Adipose tissue (tissue), 3 donors: ENCODE measurements around the gene SEMA4A. TPM values are rescaled to one million over a fixed set of nuclear protein-coding genes. Genes with fewer than 3 reads are reported as not detected.
"Not testable (repeated sequence)": the region's sequence is repeated elsewhere in the genome, so short reads cannot be mapped to it uniquely, and the experiment has no call there.

Source experiments
- H3K27ac ChIP-seq: one replicate; pipeline ENCODE4 v1.5.1; 2013; ENCODE audit warnings: low read depth, low read length
- WGBS, 3 donors: extraction: QIAGEN DNeasy Blood & Tissue Kit; methylation state at CpG; one replicate each; pipeline ENCODE4 v1.1.7; 2013; 5-methylcytosine and 5-hydroxymethylcytosine counted together
- polyA plus RNA-seq, 3 donors: library from polyadenylated mRNA; stranded (reverse); fragments of 200-250 nt; gene quantifications; one replicate each; pipeline ENCODE4 v1.2.3, GENCODE V29; 2013
- donor health status: healthy with polysubstance abuse.
- donor health status: Bipolar disorder and iron deficiency.
- donor health status: healthy.

Gene SEMA4A
- polyA plus RNA-seq, 3 donors = 2.1 to 9.5 (median 7.4) TPM

GRCh38 chr1:156176610-156177210 lies 23.3 kb downstream of the SEMA4A start:
- WGBS, 3 donors = 80 to 89% (median 87%) methylated on average over 12 of the region's 12 CpGs
- H3K27ac ChIP-seq = no peak overlapping the region

- 75 to 78% (median 76%) methylated on average over 7 of the region's 7 CpGs for WGBS, 3 donors
- no peak overlapping the region for H3K27ac ChIP-seq
Measured at GRCh38 chr1:156177919-156178654, 24.7 kb downstream of the SEMA4A start.

- H3K27ac ChIP-seq = no peak overlapping the region
- WGBS, 3 donors = 94 to 98% (median 94%) methylated on average over 3 of the region's 3 CpGs
Measured at GRCh38 chr1:156180471-156180870, 27.1 kb downstream of the SEMA4A start.

DNA sequence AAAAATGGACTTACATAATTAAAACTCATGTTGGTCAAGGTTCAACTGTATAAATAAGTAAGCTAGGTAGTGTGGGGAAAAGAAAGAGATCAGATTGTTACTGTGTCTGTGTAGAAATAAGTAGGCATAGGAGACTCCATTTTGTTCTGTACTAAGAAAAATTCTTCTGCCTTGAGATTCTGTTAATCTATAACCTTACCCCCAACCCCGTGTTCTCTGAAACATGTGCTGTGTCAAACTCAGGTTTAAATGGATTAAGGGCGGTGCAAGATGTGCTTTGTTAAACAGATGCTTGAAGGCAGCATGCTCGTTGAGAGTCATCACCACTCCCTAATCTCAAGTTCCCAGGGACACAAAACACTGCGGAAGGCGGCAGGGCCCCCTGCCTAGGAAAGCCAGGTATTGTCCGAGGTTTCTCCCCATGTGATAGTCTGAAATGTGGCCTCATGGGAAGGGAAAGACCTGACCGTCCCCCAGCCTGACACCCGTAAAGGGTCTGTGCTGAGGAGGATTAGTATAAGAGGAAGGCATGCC lies 28.1 kb downstream of the SEMA4A start:
- not testable (repeated sequence) for H3K27ac ChIP-seq
- 41 to 61% (median 54%) methylated on average over 8 of the region's 8 CpGs for WGBS, 3 donors

DNA sequence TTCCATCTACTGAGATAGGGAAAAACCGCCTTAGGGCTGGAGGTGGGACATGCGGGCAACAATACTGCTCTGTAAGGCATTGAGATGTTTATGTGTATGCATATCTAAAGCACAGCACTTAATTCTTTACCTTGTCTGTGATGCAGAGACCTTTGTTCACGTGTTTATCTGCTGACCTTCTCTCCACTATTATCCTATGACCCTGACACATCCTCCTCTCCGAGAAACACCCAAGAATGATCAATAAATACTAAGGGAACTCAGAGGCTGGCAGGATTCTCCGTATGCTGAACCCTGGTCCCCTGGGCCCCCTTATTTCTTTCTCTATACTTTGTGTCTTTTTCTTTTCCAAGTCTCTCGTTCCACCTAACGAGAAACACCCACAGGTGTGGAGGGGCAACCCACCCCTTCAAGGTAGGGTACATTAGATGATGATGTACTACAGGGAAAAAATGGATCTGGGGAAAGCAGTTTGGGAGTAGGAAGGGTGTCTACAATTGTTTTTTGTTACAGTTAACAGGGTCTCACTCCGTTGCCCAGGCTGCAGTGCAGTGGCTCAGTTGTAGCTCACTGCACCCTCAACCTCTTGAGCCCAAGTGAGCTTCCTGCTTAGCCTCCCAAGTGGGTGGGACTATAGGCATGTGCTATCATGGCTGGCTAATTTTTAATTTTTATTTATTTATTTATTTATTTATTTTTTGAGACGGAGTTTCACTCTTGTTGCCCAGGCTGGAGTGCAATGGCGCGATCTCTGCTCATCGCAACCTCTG lies 28.8 kb downstream of the SEMA4A start:
- H3K27ac ChIP-seq = not testable (repeated sequence)
- 75 to 86% (median 80%) methylated on average over 12 of the region's 12 CpGs for WGBS, 3 donors

DNA sequence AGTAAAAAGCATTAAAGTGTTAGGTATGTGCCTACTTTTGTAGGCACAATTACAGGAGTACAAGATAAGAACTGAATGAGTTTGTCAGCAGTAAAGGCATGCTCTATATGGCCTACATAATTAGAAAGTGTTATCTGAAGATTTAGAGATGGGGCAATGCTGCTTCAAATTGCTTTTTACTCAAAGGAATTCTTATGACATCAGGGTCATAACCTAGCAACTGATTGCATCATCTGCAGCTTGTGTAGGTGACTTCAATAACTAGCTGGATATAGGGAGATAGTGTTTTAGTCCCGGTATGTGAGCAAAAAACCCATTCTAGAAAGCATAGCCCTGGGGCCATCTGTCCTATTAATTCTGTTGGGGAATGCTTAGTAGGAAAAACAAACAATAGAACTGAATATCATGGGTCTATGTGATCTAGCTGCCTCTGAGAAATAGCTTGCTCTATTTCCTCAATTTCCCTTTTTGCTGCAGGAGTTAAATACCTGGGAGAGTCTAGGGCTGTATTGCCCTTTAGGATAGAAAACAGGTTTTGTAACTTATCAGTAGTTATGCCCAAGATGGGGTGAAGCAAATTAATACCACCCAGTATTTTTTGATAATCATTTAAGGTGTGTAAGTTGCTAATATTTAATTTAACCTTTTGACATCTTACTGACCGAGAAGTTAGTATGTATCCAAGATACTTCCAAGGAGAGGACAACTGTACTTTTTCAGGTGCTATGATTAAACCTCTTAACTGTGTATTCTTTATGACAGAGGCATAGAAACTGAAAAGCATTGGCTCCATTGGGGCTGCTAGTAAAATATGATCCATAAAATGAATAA lies 33.2 kb downstream of the SEMA4A start:
- WGBS, 3 donors = 80 to 94% (median 92%) methylated on average over 2 of the region's 2 CpGs
- not testable (repeated sequence) for H3K27ac ChIP-seq

- H3K27ac ChIP-seq = not testable (repeated sequence)
- 66 to 85% (median 82%) methylated on average over 4 of the region's 4 CpGs for WGBS, 3 donors
Measured at GRCh38 chr1:156190265-156190664, 36.9 kb downstream of the SEMA4A start.

DNA sequence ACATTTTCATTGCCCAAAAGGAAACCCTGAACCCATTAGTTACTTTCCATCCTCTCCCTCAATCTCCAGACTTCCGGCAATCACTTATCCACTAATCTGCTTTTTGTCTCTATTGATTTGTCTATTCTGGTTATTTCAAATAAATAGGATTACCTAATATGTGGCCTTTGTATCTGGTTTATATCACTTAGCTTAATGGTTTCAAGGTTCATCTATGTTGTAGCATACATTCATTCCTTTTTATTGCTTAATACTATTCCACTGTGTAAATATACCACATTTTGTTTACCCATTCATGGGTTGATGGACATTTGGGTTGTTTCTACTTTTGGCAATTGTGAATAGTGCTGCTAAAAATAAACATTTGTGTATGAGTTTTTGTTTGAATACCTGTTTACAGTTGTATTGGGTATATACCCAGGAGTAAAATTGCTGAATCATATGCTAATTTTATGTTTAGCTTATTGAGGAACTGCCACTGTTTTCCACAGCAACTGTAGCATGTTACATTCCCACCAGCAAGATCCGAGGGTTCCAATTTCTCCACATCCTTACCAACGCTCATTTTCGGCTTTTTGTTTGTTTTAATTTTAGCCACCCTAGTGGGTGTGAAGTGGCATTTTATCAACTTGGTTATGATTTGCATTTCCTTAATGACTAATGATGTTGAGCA lies 38.0 kb downstream of the SEMA4A start:
- no peak overlapping the region for H3K27ac ChIP-seq
- WGBS, 3 donors = 68 to 87% (median 71%) methylated on average over 4 of the region's 4 CpGs

DNA sequence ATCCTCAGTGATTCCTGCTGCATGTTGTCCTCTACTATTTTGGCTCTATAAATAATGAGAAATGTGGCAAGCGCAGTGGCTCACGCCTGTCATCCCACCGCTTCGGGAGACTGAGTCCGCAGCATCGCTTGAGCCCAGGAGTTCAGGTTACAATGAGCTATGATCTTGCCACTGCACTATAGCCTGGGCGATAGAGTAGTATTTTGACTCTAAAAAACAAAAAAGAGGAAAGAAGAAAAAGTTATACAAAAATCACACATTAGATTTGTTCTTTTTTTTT lies 39.8 kb downstream of the SEMA4A start:
- H3K27ac ChIP-seq = peak overlapping the region; percentile 56
- 80 to 86% (median 84%) methylated on average over 7 of the region's 7 CpGs for WGBS, 3 donors

GRCh38 chr1:156193488-156194299 lies 40.3 kb downstream of the SEMA4A start, which contains the start of gene SLC25A44:
TSS of gene SLC25A44 (plus strand) at chr1:156194104. CDS start at chr1:156199848, 5,744 bp downstream.
- peak within 1 kb of the TSS; percentile 56 for H3K27ac ChIP-seq
- WGBS, 3 donors = 2 to 3% (median 3%) methylated on average over 59 of the region's 59 CpGs

GRCh38 chr1:156194300-156194652 lies 40.9 kb downstream of the SEMA4A start:
- H3K27ac ChIP-seq = peak overlapping the region; percentile 4
- WGBS, 3 donors = 11 to 14% (median 14%) methylated on average over 14 of the region's 14 CpGs

GRCh38 chr1:156195853-156196252 lies 42.5 kb downstream of the SEMA4A start:
- 59 to 79% (median 70%) methylated on average over 4 of the region's 4 CpGs for WGBS, 3 donors
- no peak overlapping the region for H3K27ac ChIP-seq

DNA sequence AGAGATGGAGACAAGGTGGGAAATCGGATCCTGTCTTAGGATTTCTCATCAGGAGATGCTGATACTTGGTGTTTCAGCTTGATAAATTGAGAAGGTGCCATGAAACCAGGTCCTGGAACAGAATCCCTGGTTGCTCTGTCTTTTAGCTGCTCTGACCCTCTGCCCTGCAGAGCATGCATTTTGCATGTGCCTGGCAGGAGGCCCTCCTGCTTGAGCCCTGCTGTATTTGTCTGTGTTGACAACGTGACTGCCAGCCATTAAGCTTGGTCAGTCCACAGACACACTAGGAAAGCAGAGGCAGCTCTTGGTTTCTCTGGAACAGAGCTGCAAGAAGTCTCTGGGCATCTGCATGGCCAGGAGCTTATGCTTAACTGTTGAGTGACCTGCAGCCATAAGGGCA lies 43.1 kb downstream of the SEMA4A start:
- 54 to 79% (median 63%) methylated on average over 2 of the region's 2 CpGs for WGBS, 3 donors
- H3K27ac ChIP-seq = no peak overlapping the region

GRCh38 chr1:156198831-156199349 lies 45.5 kb downstream of the SEMA4A start:
- 62 to 84% (median 76%) methylated on average over 5 of the region's 5 CpGs for WGBS, 3 donors
- H3K27ac ChIP-seq = no peak overlapping the region

GRCh38 chr1:156200044-156200443 lies 46.7 kb downstream of the SEMA4A start:
- no peak overlapping the region for H3K27ac ChIP-seq
- 91 to 95% (median 94%) methylated on average over 8 of the region's 8 CpGs for WGBS, 3 donors

GRCh38 chr1:156203331-156203730 lies 49.9 kb downstream of the SEMA4A start:
- H3K27ac ChIP-seq = no peak overlapping the region

DNA sequence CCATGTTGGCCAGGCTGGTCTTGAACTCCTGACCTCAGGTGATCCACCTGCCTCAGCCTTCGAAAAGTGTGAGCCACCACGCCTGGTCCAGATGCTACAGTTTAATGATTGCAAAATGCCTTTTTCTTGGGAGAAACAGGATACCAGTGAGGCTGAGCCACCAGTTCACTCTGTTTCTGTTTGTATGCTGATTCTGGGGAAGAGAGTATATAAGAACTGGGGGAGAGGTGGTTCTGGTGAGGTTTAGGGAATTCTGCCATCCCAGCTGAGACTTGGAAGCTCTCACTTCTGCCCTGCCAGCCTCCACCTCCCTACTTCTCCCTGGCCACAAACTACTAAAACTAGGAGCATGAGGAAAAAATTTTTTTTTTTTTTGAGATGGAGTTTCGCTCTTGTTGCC lies 51.3 kb downstream of the SEMA4A start:
- no peak overlapping the region for H3K27ac ChIP-seq
- 75 to 86% (median 80%) methylated on average over 3 of the region's 3 CpGs for WGBS, 3 donors
